ENCODE measurements around the gene GUCD1. TPM values are rescaled to one million over a fixed set of nuclear protein-coding genes. Genes with fewer than 3 reads are reported as not detected.

The GUCD1 gene
- total and polyA plus RNA-seq, 2 of the 13 experiments (the other 11 are each of a cell fraction or from before 2014, with no cell fraction given) = 128 to 245 TPM

GRCh38 chr22:24564376-24565058 lies 9.6 kb upstream of the GUCD1 start (continued):
- TF ChIP-seq ZNF362 (CRISPR knock-in tag; IDR thresholded peaks at IDR 0.05; ENCODE audit: borderline replicate concordance) (peak; percentile 88), ZNF251 (CRISPR knock-in tag; IDR thresholded peaks at IDR 0.05) (0 out of 2 replicates have a peak, but pooled peaks have one; percentile 44), BRCA1 (CRISPR knock-in tag; IDR thresholded peaks at IDR 0.05) (no peak), ZNF329 (CRISPR knock-in tag; IDR thresholded peaks at IDR 0.05; ENCODE audit: low read depth) (no peak), ZNF317 (CRISPR knock-in tag; IDR thresholded peaks at IDR 0.05) (no peak), HOMEZ (CRISPR knock-in tag; IDR thresholded peaks at IDR 0.05; ENCODE audit: low read depth) (peak; percentile 27; the same call in 1 of the 2 replicates), THRA (CRISPR knock-in tag; IDR thresholded peaks at IDR 0.05; ENCODE audit: borderline replicate concordance) (no peak), MZF1 (CRISPR knock-in tag; IDR thresholded peaks at IDR 0.05; ENCODE audit: borderline replicate concordance) (no peak), KLF12 (CRISPR knock-in tag; IDR thresholded peaks at IDR 0.05; ENCODE audit: borderline replicate concordance) (no peak), ZNF263 (CRISPR knock-in tag; IDR thresholded peaks at IDR 0.05) (peak; percentile 74), HNRNPL (IDR thresholded peaks at IDR 0.05; ENCODE audit: low read depth, low read length) (no peak), ZNF768 (CRISPR knock-in tag; IDR thresholded peaks at IDR 0.05) (no peak), HNRNPUL1 (IDR thresholded peaks at IDR 0.05; ENCODE audit: low read depth, low read length) (no peak), ZNF12 (CRISPR knock-in tag; IDR thresholded peaks at IDR 0.05) (no peak), ZNF784 (CRISPR knock-in tag; IDR thresholded peaks at IDR 0.05; ENCODE audit: borderline replicate concordance) (no peak), ATF6 (CRISPR knock-in tag; conservative IDR thresholded peaks at IDR 0.05) (no peak), TBL1XR1 (IDR thresholded peaks at IDR 0.05; ENCODE audit: borderline replicate concordance, low read length, partially characterized antibody) (no peak), THAP9 (CRISPR knock-in tag; IDR thresholded peaks at IDR 0.05; ENCODE audit: borderline replicate concordance) (0 out of 2 replicates have a peak, but pooled peaks have one; percentile 33), MAFG (CRISPR knock-in tag; IDR thresholded peaks at IDR 0.05) (no peak)
